ENCODE data around the gene FAM83C.

Gene FAM83C

GRCh38 chr20:35298264-35298663 lies 6.0 kb upstream of the FAM83C start:
- DNase-seq (ENCODE audit: low read depth, low spot score): no peak

GRCh38 chr20:35297740-35298139 lies 5.5 kb upstream of the FAM83C start:
- Histone ChIP-seq H3K36me3 (ENCODE audit: control insufficient read depth, insufficient read depth, low read length) (no peaks in the 10 kb centered on the region), H3K4me3 (ENCODE audit: low read length) (no peak overlapping the region), H3K9me3 (ENCODE audit: control insufficient read depth, insufficient read depth, low read length) (no peaks in the 10 kb centered on the region), H3K27ac (ENCODE audit: low read length) (no peak overlapping the region), H3K4me1 (ENCODE audit: control insufficient read depth, insufficient read depth, low read length) (no peaks in the 10 kb centered on the region), H3K27me3 (ENCODE audit: control insufficient read depth, insufficient read depth, low read length) (no peaks in the 10 kb centered on the region)
- DNase-seq (ENCODE audit: low read depth, low spot score): no peak
- WGBS (ENCODE audit: insufficient coverage, insufficient read length): no CpG with 5 or more reads among the region's 14 CpGs

More at GRCh38 chr20:35298264-35298663, 6.0 kb upstream of the FAM83C start:
- Histone ChIP-seq H3K9me3 (ENCODE audit: control insufficient read depth, insufficient read depth, low read length) (no peaks in the 10 kb centered on the region), H3K4me3 (ENCODE audit: low read length) (no peak overlapping the region), H3K27ac (ENCODE audit: low read length) (no peak overlapping the region), H3K27me3 (ENCODE audit: control insufficient read depth, insufficient read depth, low read length) (no peaks in the 10 kb centered on the region), H3K36me3 (ENCODE audit: control insufficient read depth, insufficient read depth, low read length) (no peaks in the 10 kb centered on the region), H3K4me1 (ENCODE audit: control insufficient read depth, insufficient read depth, low read length) (no peaks in the 10 kb centered on the region)
- no CpG with 5 or more reads among the region's 5 CpGs for WGBS (ENCODE audit: insufficient coverage, insufficient read length)

GRCh38 chr20:35297155-35297554 lies 4.9 kb upstream of the FAM83C start:
- no peaks in the 10 kb centered on the region for H3K9me3 ChIP-seq (ENCODE audit: control insufficient read depth, insufficient read depth, low read length)
- no CpG with 5 or more reads among the region's 8 CpGs for WGBS (ENCODE audit: insufficient coverage, insufficient read length)
- H3K4me3 ChIP-seq (ENCODE audit: low read length): no peak overlapping the region
- H3K4me1 ChIP-seq (ENCODE audit: control insufficient read depth, insufficient read depth, low read length): no peaks in the 10 kb centered on the region
- DNase-seq (ENCODE audit: low read depth, low spot score): no peak
- H3K27ac ChIP-seq (ENCODE audit: low read length): no peak overlapping the region
- H3K36me3 ChIP-seq (ENCODE audit: control insufficient read depth, insufficient read depth, low read length): no peaks in the 10 kb centered on the region
- no peaks in the 10 kb centered on the region for H3K27me3 ChIP-seq (ENCODE audit: control insufficient read depth, insufficient read depth, low read length)

- Histone ChIP-seq H3K27me3 (ENCODE audit: control insufficient read depth, insufficient read depth, low read length) (no peaks in the 10 kb centered on the region), H3K36me3 (ENCODE audit: control insufficient read depth, insufficient read depth, low read length) (no peaks in the 10 kb centered on the region), H3K4me1 (ENCODE audit: control insufficient read depth, insufficient read depth, low read length) (no peaks in the 10 kb centered on the region), H3K27ac (ENCODE audit: low read length) (no peak overlapping the region), H3K4me3 (ENCODE audit: low read length) (no peak overlapping the region), H3K9me3 (ENCODE audit: control insufficient read depth, insufficient read depth, low read length) (no peaks in the 10 kb centered on the region)
- no peak for DNase-seq (ENCODE audit: low read depth, low spot score)
- no CpG with 5 or more reads among the region's 9 CpGs for WGBS (ENCODE audit: insufficient coverage, insufficient read length)
These were observed 3.9 kb upstream of the FAM83C start for GRCh38 chr20:35296101-35296554.

- Histone ChIP-seq H3K4me1 (ENCODE audit: control insufficient read depth, insufficient read depth, low read length) (no peaks in the 10 kb centered on the region), H3K36me3 (ENCODE audit: control insufficient read depth, insufficient read depth, low read length) (no peaks in the 10 kb centered on the region), H3K27me3 (ENCODE audit: control insufficient read depth, insufficient read depth, low read length) (no peaks in the 10 kb centered on the region), H3K4me3 (ENCODE audit: low read length) (no peak overlapping the region), H3K9me3 (ENCODE audit: control insufficient read depth, insufficient read depth, low read length) (no peaks in the 10 kb centered on the region), H3K27ac (ENCODE audit: low read length) (no peak overlapping the region)
- WGBS (ENCODE audit: insufficient coverage, insufficient read length): no CpG with 5 or more reads among the region's 8 CpGs
- DNase-seq (ENCODE audit: low read depth, low spot score): no peak
These were observed 3.4 kb upstream of the FAM83C start for GRCh38 chr20:35295674-35296073.

- Histone ChIP-seq H3K27ac (ENCODE audit: low read length) (no peak overlapping the region), H3K27me3 (ENCODE audit: control insufficient read depth, insufficient read depth, low read length) (no peaks in the 10 kb centered on the region), H3K9me3 (ENCODE audit: control insufficient read depth, insufficient read depth, low read length) (no peaks in the 10 kb centered on the region), H3K4me3 (ENCODE audit: low read length) (no peak overlapping the region), H3K36me3 (ENCODE audit: control insufficient read depth, insufficient read depth, low read length) (no peaks in the 10 kb centered on the region), H3K4me1 (ENCODE audit: control insufficient read depth, insufficient read depth, low read length) (no peaks in the 10 kb centered on the region)
- no CpG with 5 or more reads among the region's 8 CpGs for WGBS (ENCODE audit: insufficient coverage, insufficient read length)
- no peak for DNase-seq (ENCODE audit: low read depth, low spot score)
These were observed 2.8 kb upstream of the FAM83C start for GRCh38 chr20:35295058-35295457.

GRCh38 chr20:35294293-35294685 lies 2.1 kb upstream of the FAM83C start:
- H3K27me3 ChIP-seq (ENCODE audit: control insufficient read depth, insufficient read depth, low read length): no peaks in the 10 kb centered on the region
- no CpG with 5 or more reads among the region's 5 CpGs for WGBS (ENCODE audit: insufficient coverage, insufficient read length)
- no peak for DNase-seq (ENCODE audit: low read depth, low spot score)
- H3K27ac ChIP-seq (ENCODE audit: low read length): no peak overlapping the region
- H3K36me3 ChIP-seq (ENCODE audit: control insufficient read depth, insufficient read depth, low read length): no peaks in the 10 kb centered on the region
- no peaks in the 10 kb centered on the region for H3K4me1 ChIP-seq (ENCODE audit: control insufficient read depth, insufficient read depth, low read length)
- no peaks in the 10 kb centered on the region for H3K9me3 ChIP-seq (ENCODE audit: control insufficient read depth, insufficient read depth, low read length)
- H3K4me3 ChIP-seq (ENCODE audit: low read length): no peak overlapping the region

GRCh38 chr20:35293303-35294292 lies 1.4 kb upstream of the FAM83C start:
- H3K9me3 ChIP-seq (ENCODE audit: control insufficient read depth, insufficient read depth, low read length): no peaks in the 10 kb centered on the region
- no peak overlapping the region for H3K4me3 ChIP-seq (ENCODE audit: low read length)
- H3K36me3 ChIP-seq (ENCODE audit: control insufficient read depth, insufficient read depth, low read length): no peaks in the 10 kb centered on the region
- H3K27ac ChIP-seq (ENCODE audit: low read length): no peak overlapping the region
- DNase-seq (ENCODE audit: low read depth, low spot score): no peak
- H3K27me3 ChIP-seq (ENCODE audit: control insufficient read depth, insufficient read depth, low read length): no peaks in the 10 kb centered on the region
- no peaks in the 10 kb centered on the region; the same call in 1 of the 2 replicates for H3K4me1 ChIP-seq (ENCODE audit: control insufficient read depth, insufficient read depth, low read length)
- no CpG with 5 or more reads among the region's 19 CpGs for WGBS (ENCODE audit: insufficient coverage, insufficient read length)

- Histone ChIP-seq H3K27me3 (ENCODE audit: control insufficient read depth, insufficient read depth, low read length) (no peaks in the 10 kb centered on the region), H3K27ac (ENCODE audit: low read length) (no peak overlapping the region), H3K9me3 (ENCODE audit: control insufficient read depth, insufficient read depth, low read length) (no peaks in the 10 kb centered on the region), H3K4me3 (ENCODE audit: low read length) (no peak overlapping the region), H3K4me1 (ENCODE audit: control insufficient read depth, insufficient read depth, low read length) (no peaks in the 10 kb centered on the region; the same call in 1 of the 2 replicates), H3K36me3 (ENCODE audit: control insufficient read depth, insufficient read depth, low read length) (no peaks in the 10 kb centered on the region)
- no CpG with 5 or more reads among the region's 23 CpGs for WGBS (ENCODE audit: insufficient coverage, insufficient read length)
- DNase-seq (ENCODE audit: low read depth, low spot score): no peak
These were observed 470 bp upstream of the FAM83C start for GRCh38 chr20:35292504-35293285.

GRCh38 chr20:35290887-35291417 lies 1.3 kb downstream of the FAM83C start:
- H3K9me3 ChIP-seq (ENCODE audit: control insufficient read depth, insufficient read depth, low read length): no peaks in the 10 kb centered on the region
- no peaks in the 10 kb centered on the region for H3K27me3 ChIP-seq (ENCODE audit: control insufficient read depth, insufficient read depth, low read length)
- no peaks in the 10 kb centered on the region for H3K36me3 ChIP-seq (ENCODE audit: control insufficient read depth, insufficient read depth, low read length)
- no CpG with 5 or more reads among the region's 7 CpGs for WGBS (ENCODE audit: insufficient coverage, insufficient read length)
- no peak for DNase-seq (ENCODE audit: low read depth, low spot score)
- H3K4me1 ChIP-seq (ENCODE audit: control insufficient read depth, insufficient read depth, low read length): no peaks in the 10 kb centered on the region; the same call in 1 of the 2 replicates
- no peak overlapping the region for H3K4me3 ChIP-seq (ENCODE audit: low read length)
- H3K27ac ChIP-seq (ENCODE audit: low read length): no peak overlapping the region
